Endothelial cell of umbilical vein (primary cell): Measurements from ENCODE around the gene TMEM121B. TPM values are rescaled to one million over a fixed set of nuclear protein-coding genes. Genes with fewer than 3 reads are reported as not detected.

ENCODE experiments used
- BruUV-seq: library from RNA; stranded (reverse); fragments of 400-500 nt; replicated peaks from 2 replicates; lab custom pipeline; 2021; lab: Mats Ljungman, UMichigan
- CTCF ChIA-PET: fragments of 300-600, 350-600 bp; sonication (Branson Sonifier 250); formaldehyde crosslinking; loops from one replicate; lab custom pipeline; 2021; ENCODE audit warnings: antibody characterized with exemption, inconsistent platforms; lab: Charles Lee
- POLR2A ChIA-PET: fragments of 300-600, 350-600 bp; sonication (Branson Sonifier 250); formaldehyde crosslinking; loops from one replicate; lab custom pipeline; 2021; ENCODE audit warnings: antibody characterized with exemption, inconsistent platforms; lab: Charles Lee
- DNase-seq: peaks from one replicate; pipeline ENCODE4 v3.0.0-alpha.2; 2011; ENCODE audit warnings: low read depth, low spot score
- FAIRE-seq: peaks from 2 replicates; lab custom pipeline; 2011; peaks lifted over from hg19 to GRCh38; lab: Jason Lieb, UNC
- H2AFZ ChIP-seq: 2 replicates; pipeline ENCODE4 v1.6.0; 2012; ENCODE audit warnings: low read depth, low read length, control low read depth, inconsistent platforms
- H3K27ac ChIP-seq: 2 replicates; pipeline ENCODE4 v1.5.1; 2011; ENCODE audit warnings: low read depth, mild to moderate bottlenecking, control low read depth, low read length, moderate library complexity; ENCODE audit not compliant: insufficient read depth
- H3K27me3 ChIP-seq, 2 experiments: 2 replicates each; pipeline versions ENCODE4 v1.6.0 to v1.6.1; 2011; ENCODE audit warnings: low read length in 2 of 2, mixed read lengths in 1 of 2; ENCODE audit not compliant: control insufficient read depth in 2 of 2, insufficient read depth in 2 of 2
- H3K36me3 ChIP-seq, 2 experiments: 2 replicates in 1 of 2; 3 replicates in 1 of 2; pipeline ENCODE4 v1.5.1; 2011; ENCODE audit warnings: low read length in 2 of 2, mild to moderate bottlenecking in 1 of 2, moderate library complexity in 1 of 2; ENCODE audit not compliant: control insufficient read depth in 2 of 2, insufficient read depth in 2 of 2; ENCODE audit errors: extremely low read depth in 1 of 2
- H3K4me1 ChIP-seq: 3 replicates; pipeline ENCODE4 v1.5.1; 2011; ENCODE audit warnings: mild to moderate bottlenecking, low read length; ENCODE audit not compliant: control insufficient read depth, insufficient read depth; ENCODE audit errors: extremely low read depth
- H3K4me2 ChIP-seq: 2 replicates; pipeline ENCODE4 v1.6.1; 2011; ENCODE audit warnings: low read length, control low read depth, mixed read lengths; ENCODE audit not compliant: insufficient read depth
- H3K4me3 ChIP-seq, 3 experiments: fragments of 200-600 bp in 1 of 3; sonication (generic), shearing (Covaris generic) in 1 of 3; replicated peaks in 1 of 3; 2 replicates each; pipeline ENCODE4 v1.5.1; 2011 to 2016; ENCODE audit warnings: control low read depth in 3 of 3, low read length in 3 of 3, mild to moderate bottlenecking in 2 of 3, inconsistent platforms in 1 of 3, low read depth in 1 of 3, moderate library complexity in 1 of 3; ENCODE audit not compliant: insufficient read depth in 1 of 3
- H3K79me2 ChIP-seq: 2 replicates; pipeline ENCODE4 v1.6.0; 2012; ENCODE audit warnings: low read length, inconsistent platforms; ENCODE audit not compliant: control insufficient read depth, insufficient read depth
- H3K9ac ChIP-seq: replicated peaks from 2 replicates; pipeline ENCODE3; 2011; ENCODE audit warnings: low read length, control low read depth; ENCODE audit not compliant: insufficient read depth; ENCODE audit errors: extremely low read depth
- H3K9me1 ChIP-seq: replicated peaks from 3 replicates; pipeline ENCODE4 v1.6.0; 2011; ENCODE audit warnings: mild to moderate bottlenecking, low read length; ENCODE audit not compliant: control insufficient read depth, insufficient read depth; ENCODE audit errors: extremely low read depth
- H3K9me3 ChIP-seq: replicated peaks from 2 replicates; pipeline ENCODE4 v1.5.1; 2012; ENCODE audit warnings: low read length, inconsistent platforms; ENCODE audit not compliant: control insufficient read depth, insufficient read depth
- H4K20me1 ChIP-seq: replicated peaks from 2 replicates; pipeline ENCODE3; 2011; ENCODE audit warnings: mild to moderate bottlenecking, low read length; ENCODE audit not compliant: control insufficient read depth, insufficient read depth; ENCODE audit errors: extremely low read depth
- EZH2 ChIP-seq: IDR thresholded peaks from 2 replicates; pipeline ENCODE4 v1.6.1; 2012; ENCODE audit warnings: borderline replicate concordance, low read depth, mild to moderate bottlenecking, moderate library complexity, low read length, inconsistent platforms; ENCODE audit not compliant: severe bottlenecking
- FOS ChIP-seq: IDR thresholded peaks from 2 replicates; pipeline ENCODE4 v1.6.1; 2011; ENCODE audit warnings: mild to moderate bottlenecking, low read length, moderate library complexity, borderline replicate concordance; ENCODE audit not compliant: insufficient read depth
- GATA2 ChIP-seq: IDR thresholded peaks from 2 replicates; pipeline ENCODE4 v1.7.0; 2011; ENCODE audit warnings: low read depth, mild to moderate bottlenecking, moderate library complexity, mixed read lengths, low read length; ENCODE audit not compliant: insufficient read length, insufficient read depth
- JUN ChIP-seq: IDR thresholded peaks from 2 replicates; pipeline ENCODE4 v1.6.1; 2011; ENCODE audit warnings: borderline replicate concordance, low read depth; ENCODE audit not compliant: insufficient read length, insufficient read depth
- MYC ChIP-seq: IDR thresholded peaks from one replicate; pipeline ENCODE4 v1.6.1; 2011; ENCODE audit warnings: mild to moderate bottlenecking, low read depth, low read length
- POLR2A ChIP-seq: IDR thresholded peaks from 2 replicates; pipeline ENCODE4 v1.6.1; 2012; ENCODE audit warnings: low read depth, mild to moderate bottlenecking, control low read depth, low read length
- POLR2AphosphoS5 ChIP-seq: IDR thresholded peaks from 2 replicates; pipeline ENCODE4 v1.6.1; 2012; ENCODE audit warnings: low read depth, mild to moderate bottlenecking, control low read depth, low read length, moderate library complexity; ENCODE audit not compliant: insufficient read depth
- dilution Hi-C: fragments of 300-500 bp; cut with MboI; formaldehyde crosslinking; loops from one replicate; pipeline ENCODE4 v1.15.0; 2019; ENCODE audit warnings: low sequenced_read_pairs; ENCODE audit not compliant: extremely low pct_ligation_motif_present
- intact Hi-C: fragments of 100-400 bp; cut with micrococcal nuclease; formaldehyde crosslinking; loops from one replicate; pipeline ENCODE4 v1.10.0; 2022
- polyA plus RNA-seq, 4 experiments: library from polyadenylated mRNA; depleted of rRNA in 3 of 4; stranded (reverse) in 3 of 4; unstranded in 1 of 4; fragments of >200 nt; gene quantifications; 2 replicates each; pipeline versions ENCODE4 v1.2.1 to v1.2.3, GENCODE V29; 2011 to 2012; ENCODE audit warnings: missing spikeins in 1 of 4
- total RNA-seq: library from RNA; stranded (reverse); gene quantifications from 2 replicates; pipeline ENCODE4 v1.2.3, GENCODE V29; 2021
- TF ChIP-seq, protein P1 (sequence below): IDR thresholded peaks from 2 replicates; pipeline ENCODE4 v1.6.1; 2011; ENCODE audit not compliant: insufficient read depth, insufficient read length
- TF ChIP-seq, protein P2 (sequence below), 2 donors: IDR thresholded peaks; 1 replicate in 1 of 2; 2 replicates in 1 of 2; pipeline ENCODE4 v1.5.1; 2011; ENCODE audit warnings: low read length in 2 of 2, mild to moderate bottlenecking in 2 of 2, moderate library complexity in 2 of 2, control low read depth in 1 of 2, inconsistent platforms in 1 of 2, low read depth in 1 of 2; ENCODE audit not compliant: insufficient read depth in 1 of 2; ENCODE audit errors: extremely low read depth in 1 of 2

The TMEM121B gene
- total and polyA plus RNA-seq, 2 donors (not counting 3 experiments of a cell fraction or from before 2014, with no cell fraction given) = 0.18 to 0.33 TPM

DNA sequence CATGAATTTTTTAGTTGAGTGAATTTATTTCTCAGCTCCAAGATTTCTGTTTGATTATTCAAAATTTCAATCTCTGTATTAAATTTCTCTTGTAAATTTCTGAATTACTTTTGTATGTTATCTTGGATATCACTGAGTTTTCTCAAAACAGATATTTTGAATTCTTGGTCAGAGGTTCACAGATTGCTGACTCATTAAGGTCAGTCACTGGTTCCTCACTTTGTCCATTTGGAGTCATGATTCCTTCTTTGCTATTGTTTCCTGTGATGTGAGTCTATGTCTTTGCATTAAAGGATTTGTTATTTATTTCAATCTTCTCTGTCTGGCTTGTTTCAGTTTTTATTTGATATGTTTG lies 46.5 kb downstream of the TMEM121B start:
- FAIRE-seq (peak; percentile 35), DNase-seq (no peak)
- TF ChIP-seq FOS = peak; percentile 33
- TF ChIP-seq, protein P1, sequence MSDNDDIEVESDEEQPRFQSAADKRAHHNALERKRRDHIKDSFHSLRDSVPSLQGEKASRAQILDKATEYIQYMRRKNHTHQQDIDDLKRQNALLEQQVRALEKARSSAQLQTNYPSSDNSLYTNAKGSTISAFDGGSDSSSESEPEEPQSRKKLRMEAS = no peak
- dilution Hi-C loops = no loop called here
- Histone ChIP-seq H3K9me1 (no peaks in the 10 kb centered on the region), H3K36me3 (no peaks in the 10 kb centered on the region), H4K20me1 (no peaks in the 10 kb centered on the region), H3K4me2 (peak overlapping the region; percentile 24), H3K4me1 (peaks cover 9% of the 10 kb centered on the region), H3K9me3 (no peaks in the 10 kb centered on the region), H3K4me3 (no peak overlapping the region), H3K27me3 (no peaks in the 10 kb centered on the region), H3K27ac (no peak overlapping the region), H3K79me2 (no peaks in the 10 kb centered on the region), H2AFZ (no peak overlapping the region), H3K9ac (no peak overlapping the region)
- intact Hi-C loops = loop anchor here (1.0 to 2.0 kb wide), 4 partner anchors 21 to 756 kb away; no protein-coding TSS in a partner anchor
- ChIA-PET POLR2A (no interaction called here), CTCF (interaction anchor here (1.0 to 10.7 kb wide), 23 partner anchors 10 to 1001 kb away, joined by 3 to 209 read pairs (median 5); partner anchors contain the start of genes HDHD5 and IL17RA)
- BruUV-seq = no TSS peak

DNA sequence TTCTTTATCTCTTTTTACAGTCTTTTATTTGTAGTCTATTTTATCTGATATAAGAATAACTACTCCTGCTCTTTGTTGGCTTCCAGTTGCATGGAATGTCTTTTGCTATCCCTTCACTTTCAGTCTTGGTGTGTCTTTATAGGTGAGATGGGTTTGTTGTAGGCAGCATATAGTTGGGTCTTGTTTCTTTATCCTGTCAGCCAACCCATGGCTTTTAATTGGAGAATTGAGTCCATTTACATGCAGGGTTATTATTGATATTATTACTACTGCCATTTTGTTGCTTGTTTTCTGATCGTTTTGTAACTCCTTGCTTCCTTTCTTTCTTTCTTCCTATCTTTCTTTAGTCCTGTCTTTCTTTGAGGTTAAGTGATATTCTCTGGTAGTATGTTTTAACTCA lies 48.3 kb downstream of the TMEM121B start:
- Histone ChIP-seq H4K20me1 (no peaks in the 10 kb centered on the region), H3K9me1 (no peaks in the 10 kb centered on the region), H2AFZ (no peak overlapping the region), H3K9ac (no peak overlapping the region), H3K4me2 (no peak overlapping the region), H3K27me3 (no peaks in the 10 kb centered on the region), H3K36me3 (no peaks in the 10 kb centered on the region), H3K9me3 (no peaks in the 10 kb centered on the region), H3K4me3 (no peak overlapping the region), H3K27ac (no peak overlapping the region), H3K4me1 (peaks cover 9% of the 10 kb centered on the region), H3K79me2 (no peaks in the 10 kb centered on the region)
- intact Hi-C loops (no loop called here), dilution Hi-C loops (no loop called here)
- no peak for FAIRE-seq
- no peak for TF ChIP-seq JUN
- TF ChIP-seq POLR2AphosphoS5 = no peak
- TF ChIP-seq, protein P1 = no peak
- TF ChIP-seq EZH2 = no peak
- TF ChIP-seq, protein P2, sequence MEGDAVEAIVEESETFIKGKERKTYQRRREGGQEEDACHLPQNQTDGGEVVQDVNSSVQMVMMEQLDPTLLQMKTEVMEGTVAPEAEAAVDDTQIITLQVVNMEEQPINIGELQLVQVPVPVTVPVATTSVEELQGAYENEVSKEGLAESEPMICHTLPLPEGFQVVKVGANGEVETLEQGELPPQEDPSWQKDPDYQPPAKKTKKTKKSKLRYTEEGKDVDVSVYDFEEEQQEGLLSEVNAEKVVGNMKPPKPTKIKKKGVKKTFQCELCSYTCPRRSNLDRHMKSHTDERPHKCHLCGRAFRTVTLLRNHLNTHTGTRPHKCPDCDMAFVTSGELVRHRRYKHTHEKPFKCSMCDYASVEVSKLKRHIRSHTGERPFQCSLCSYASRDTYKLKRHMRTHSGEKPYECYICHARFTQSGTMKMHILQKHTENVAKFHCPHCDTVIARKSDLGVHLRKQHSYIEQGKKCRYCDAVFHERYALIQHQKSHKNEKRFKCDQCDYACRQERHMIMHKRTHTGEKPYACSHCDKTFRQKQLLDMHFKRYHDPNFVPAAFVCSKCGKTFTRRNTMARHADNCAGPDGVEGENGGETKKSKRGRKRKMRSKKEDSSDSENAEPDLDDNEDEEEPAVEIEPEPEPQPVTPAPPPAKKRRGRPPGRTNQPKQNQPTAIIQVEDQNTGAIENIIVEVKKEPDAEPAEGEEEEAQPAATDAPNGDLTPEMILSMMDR (IDR thresholded peaks at IDR 0.05; ENCODE audit: extremely low read depth in 1 of 2, insufficient read depth in 1 of 2, low read depth in 1 of 2, low read length in 2 of 2) = no peak
- TF ChIP-seq POLR2A = no peak
- no peak for TF ChIP-seq MYC
- TF ChIP-seq GATA2 = no peak
- no peak for TF ChIP-seq FOS
- CTCF ChIA-PET = interaction anchor here (1.3 to 10.7 kb wide), 6 partner anchors 9 to 430 kb away, joined by 5 to 209 read pairs (median 22); no protein-coding TSS in a partner anchor
- POLR2A ChIA-PET = no interaction called here
- BruUV-seq = no TSS peak
- no peak for DNase-seq
